GM12892 (cell line): ENCODE measurements around the gene SPTB.

ENCODE experiments used
- POLR2A ChIP-seq: IDR thresholded peaks from 2 replicates; pipeline ENCODE4 v1.6.1; 2011; ENCODE audit warnings: low read depth, low read length, control low read depth
- POLR2AphosphoS5 ChIP-seq: IDR thresholded peaks from 2 replicates; pipeline ENCODE4 v1.6.1; 2011; ENCODE audit warnings: low read depth, low read length, control low read depth

- TF ChIP-seq POLR2A, result no peak
- TF ChIP-seq POLR2AphosphoS5, result no peak
Observed at GRCh38 chr14:64707661-64708060, 172.0 kb downstream of the SPTB start.
